ENCODE measurements around the gene RNF220. TPM values are rescaled to one million over a fixed set of nuclear protein-coding genes. Genes with fewer than 3 reads are reported as not detected.

RNF220 gene
- total and polyA plus RNA-seq, 11 donors: 54.2 to 108 (median 62.4) TPM

- Histone ChIP-seq H3K27me3 (peaks cover 0 to 22% (median 0%) of the 10 kb centered on the region in 9 donors), H3K4me3 (no peak overlapping the region), H3K36me3 (no peaks in the 10 kb centered on the region), H3K9me3 (no peaks in the 10 kb centered on the region), H3K27ac (no peak overlapping the region), H3K4me1 (peaks cover 0 to 17% (median 0%) of the 10 kb centered on the region in 12 donors)
- DNase-seq: no peak
- TF ChIP-seq POLR2A (IDR thresholded peaks at IDR 0.05) (no peak), CTCF (IDR thresholded peaks at IDR 0.05) (no peak)
- intact Hi-C loops (cut with DNase I): no loop called here
- no peak for ATAC-seq
- 63 to 81% (median 67%) methylated on average over 2 of the region's 2 CpGs for WGBS, 4 donors
Observed at GRCh38 chr1:44431861-44432260, 26.8 kb downstream of the RNF220 start.

GRCh38 chr1:44433209-44433608 is 28.2 kb downstream of the RNF220 start:
- peaks cover 0 to 18% (median 0%) of the 10 kb centered on the region in 12 donors for H3K4me1 ChIP-seq
- H3K9me3 ChIP-seq: no peaks in the 10 kb centered on the region
- WGBS, 4 donors: 57 to 72% (median 67%) methylated on average over 2 of the region's 2 CpGs
- intact Hi-C loops (cut with DNase I): no loop called here
- no peak for DNase-seq
- ATAC-seq: no peak
- TF ChIP-seq CTCF (IDR thresholded peaks at IDR 0.05) (no peak), POLR2A (IDR thresholded peaks at IDR 0.05) (no peak)
- H3K4me3 ChIP-seq: no peak overlapping the region
- no peak overlapping the region for H3K27ac ChIP-seq
- peaks cover 0 to 16% (median 0%) of the 10 kb centered on the region in 9 donors for H3K27me3 ChIP-seq
- no peaks in the 10 kb centered on the region for H3K36me3 ChIP-seq

GRCh38 chr1:44436401-44437106 is 31.5 kb downstream of the RNF220 start:
- Histone ChIP-seq H3K27ac (no peak overlapping the region), H3K9me3 (no peaks in the 10 kb centered on the region), H3K36me3 (no peaks in the 10 kb centered on the region), H3K4me3 (no peak overlapping the region), H3K4me1 (peaks cover 0 to 10% (median 0%) of the 10 kb centered on the region in 12 donors), H3K27me3 (no peaks in the 10 kb centered on the region)
- DNase-seq (no peak), ATAC-seq (no peak)
- 71 to 82% (median 80%) methylated on average over 5 of the region's 5 CpGs for WGBS, 4 donors
- intact Hi-C loops (cut with DNase I): no loop called here
- TF ChIP-seq CTCF (IDR thresholded peaks at IDR 0.05) (no peak), POLR2A (IDR thresholded peaks at IDR 0.05) (no peak)

- no peak overlapping the region for H3K27ac ChIP-seq
- TF ChIP-seq POLR2A (IDR thresholded peaks at IDR 0.05): no peak
- no peak for TF ChIP-seq CTCF (IDR thresholded peaks at IDR 0.05)
- no peaks in the 10 kb centered on the region for H3K36me3 ChIP-seq
- no peaks in the 10 kb centered on the region for H3K27me3 ChIP-seq
- no peak for ATAC-seq
- intact Hi-C loops (cut with DNase I): no loop called here
- WGBS, 4 donors: 70 to 74% (median 74%) methylated on average over 8 of the region's 8 CpGs
- no peak for DNase-seq
- peaks cover 0 to 10% (median 0%) of the 10 kb centered on the region in 12 donors for H3K4me1 ChIP-seq
- no peaks in the 10 kb centered on the region for H3K9me3 ChIP-seq
- no peak overlapping the region for H3K4me3 ChIP-seq
Observed at GRCh38 chr1:44437107-44437716, 32.2 kb downstream of the RNF220 start.

Measured in heart left ventricle (tissue), 16 donors.